HG03060 (cell line): ENCODE results near the gene PXK.
"Not testable (repeated sequence)": the region's sequence is repeated elsewhere in the genome, so short reads cannot be mapped to it uniquely, and the experiment has no call there.

Experiments used
- ATAC-seq: cut with Tn5 transposase; IDR thresholded peaks from one replicate; pipeline ENCODE4 v1.9.1; 2021; ENCODE audit warnings: low read depth, moderate number of reproducible peaks; ENCODE audit not compliant: unreplicated experiment

The PXK gene

DNA sequence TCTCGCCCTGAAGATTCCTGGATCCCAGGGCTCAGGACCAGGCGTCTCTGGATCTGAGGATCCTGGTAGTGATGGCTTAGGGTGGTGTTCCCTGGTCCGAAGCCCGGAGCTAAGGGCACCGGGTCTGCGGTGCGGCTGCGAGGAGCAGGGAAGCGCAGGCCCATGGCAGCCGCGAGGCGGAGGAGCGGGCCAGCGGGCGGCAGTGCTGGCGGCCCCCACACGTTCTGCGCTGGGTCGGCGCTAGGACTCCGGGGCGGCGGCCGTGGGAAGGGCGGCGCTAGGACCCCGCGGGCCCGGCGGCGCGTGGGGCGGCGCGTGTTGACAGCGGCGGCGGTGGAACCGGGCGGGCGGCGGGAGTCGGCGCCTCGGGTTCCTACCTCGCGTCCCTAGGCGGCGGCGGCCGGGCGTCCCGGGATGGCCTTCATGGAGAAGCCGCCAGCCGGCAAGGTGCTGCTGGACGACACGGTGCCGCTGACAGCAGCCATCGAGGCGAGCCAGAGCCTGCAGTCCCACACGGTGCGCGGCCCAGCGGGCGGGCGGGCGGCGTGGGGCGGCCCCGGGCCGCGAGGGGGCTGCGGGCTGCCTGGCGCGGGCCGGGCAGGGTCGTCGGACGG is at the start of gene PXK:
TSS of gene PXK (plus strand) at position 318 of the 614 bp plus-strand sequence. CDS start at position 415, 97 bp downstream.
- ATAC-seq: peak; percentile 40

DNA sequence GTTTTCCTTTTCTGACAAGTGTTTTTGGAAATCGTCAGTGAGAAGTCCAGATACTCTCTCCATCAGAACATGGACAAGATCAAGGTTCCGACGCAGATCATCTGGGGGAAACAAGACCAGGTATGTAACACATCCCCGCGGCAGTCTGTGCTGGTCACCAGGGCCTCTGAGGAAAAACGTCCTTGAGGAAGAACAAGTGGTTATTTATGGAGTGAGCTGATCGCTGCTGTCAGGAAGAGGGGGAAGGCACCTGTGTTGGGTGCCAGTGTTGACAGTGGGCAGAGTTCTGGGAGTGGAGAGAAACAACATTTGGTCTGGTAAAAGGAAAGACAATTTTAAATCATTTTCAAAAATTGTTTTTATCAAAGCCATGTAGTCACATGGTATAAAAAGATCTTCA is 47.4 kb upstream of the PXK start:
- ATAC-seq: no peak

DNA sequence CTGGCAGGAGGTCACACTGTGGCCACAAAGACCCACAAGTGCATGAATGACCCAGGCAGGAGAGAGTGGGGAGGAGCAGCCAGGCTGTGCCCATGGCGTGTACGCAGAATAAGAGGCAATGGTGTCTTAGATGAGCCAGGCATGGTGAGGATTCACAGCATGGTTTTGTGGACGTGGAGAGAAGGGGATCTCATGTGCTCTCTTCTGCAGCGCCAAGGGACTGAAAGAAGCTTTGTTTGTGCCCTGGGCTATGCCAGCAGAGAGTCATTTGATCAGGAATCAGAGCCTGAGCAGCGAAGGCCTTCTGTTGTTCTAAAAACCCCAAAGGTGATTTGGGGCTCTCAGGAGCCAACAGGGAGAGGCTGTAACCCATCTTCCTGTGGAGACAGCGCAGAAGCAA is 45.3 kb upstream of the PXK start:
- ATAC-seq: no peak

DNA sequence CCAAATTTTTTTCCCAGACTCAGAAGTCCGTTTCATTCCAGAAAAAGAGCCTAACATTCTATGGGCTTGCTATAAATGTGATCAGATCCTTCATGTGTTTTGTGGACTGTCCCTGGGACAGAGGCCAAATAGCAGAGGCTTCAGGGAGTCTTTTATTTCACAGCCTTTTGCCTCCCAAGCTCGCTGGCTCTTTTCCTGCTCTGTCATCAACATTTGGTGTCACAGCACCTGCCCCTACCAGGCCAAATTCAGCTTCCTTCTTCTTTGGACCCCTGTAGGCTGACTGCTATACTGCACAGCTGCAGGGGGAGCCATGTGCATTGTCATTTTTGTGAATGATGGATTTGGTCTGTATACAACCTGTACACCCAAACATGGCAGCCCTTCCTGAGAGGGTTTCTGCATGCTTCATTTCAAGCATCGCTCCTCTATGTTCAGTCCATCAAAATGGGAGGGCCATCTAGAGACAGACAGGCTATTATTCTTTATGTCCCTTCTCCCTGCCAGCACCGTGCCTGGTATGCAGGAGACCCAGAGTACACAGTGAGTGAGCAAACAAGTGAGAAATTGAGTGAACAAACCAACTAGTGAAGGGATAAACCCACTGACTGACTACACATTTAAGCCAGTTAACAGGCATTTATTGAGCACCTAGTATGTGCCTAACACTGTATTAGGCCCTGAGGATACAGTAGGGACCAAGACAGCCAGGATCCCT is 44.5 kb upstream of the PXK start:
- ATAC-seq: no peak

DNA sequence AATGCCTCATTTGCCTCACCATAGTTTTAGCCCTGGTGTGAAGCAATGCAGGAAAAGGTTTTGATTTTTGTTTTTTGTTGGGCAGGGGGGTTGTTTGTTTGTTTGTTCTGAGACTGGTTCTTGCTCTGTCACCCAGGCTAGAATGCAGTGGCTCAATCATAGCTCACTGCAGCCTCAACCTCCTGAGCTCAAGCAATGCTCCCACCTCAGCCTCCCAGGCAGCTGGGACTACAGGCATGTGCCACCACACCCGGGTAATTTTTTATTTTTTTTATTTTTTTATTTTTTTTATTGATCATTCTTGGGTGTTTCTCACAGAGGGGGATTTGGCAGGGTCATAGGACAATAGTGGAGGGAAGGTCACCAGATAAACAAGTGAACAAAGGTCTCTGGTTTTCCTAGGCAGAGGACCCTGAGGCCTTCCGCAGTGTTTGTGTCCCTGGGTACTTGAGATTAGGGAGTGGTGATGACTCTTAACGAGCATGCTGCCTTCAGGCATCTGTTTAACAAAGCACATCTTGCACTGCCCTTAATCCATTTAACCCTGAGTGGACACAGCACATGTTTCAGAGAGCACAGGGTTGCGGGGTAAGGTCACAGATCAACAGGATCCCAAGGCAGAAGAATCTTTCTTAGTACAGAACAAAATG is 43.6 kb upstream of the PXK start:
- ATAC-seq: not testable (repeated sequence)

DNA sequence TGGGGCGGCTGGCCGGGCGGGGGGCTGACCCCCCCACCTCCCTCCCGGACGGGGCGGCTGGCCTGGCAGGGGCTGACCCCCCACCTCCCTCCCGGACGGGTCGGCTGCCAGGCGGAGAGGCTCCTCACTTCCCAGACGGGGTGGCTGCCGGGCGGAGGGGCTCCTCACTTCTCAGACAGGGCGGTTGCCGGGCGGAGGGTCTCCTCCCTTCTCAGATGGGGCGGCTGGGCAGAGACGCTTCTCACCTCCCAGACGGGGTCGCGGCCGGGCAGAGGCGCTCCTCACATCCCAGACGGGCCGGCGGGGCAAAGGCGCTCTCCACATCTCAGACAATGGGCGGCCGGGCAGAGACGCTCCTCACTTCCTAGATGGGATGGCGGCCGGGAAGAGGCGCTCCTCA is 42.2 kb upstream of the PXK start:
- ATAC-seq: not testable (repeated sequence)

DNA sequence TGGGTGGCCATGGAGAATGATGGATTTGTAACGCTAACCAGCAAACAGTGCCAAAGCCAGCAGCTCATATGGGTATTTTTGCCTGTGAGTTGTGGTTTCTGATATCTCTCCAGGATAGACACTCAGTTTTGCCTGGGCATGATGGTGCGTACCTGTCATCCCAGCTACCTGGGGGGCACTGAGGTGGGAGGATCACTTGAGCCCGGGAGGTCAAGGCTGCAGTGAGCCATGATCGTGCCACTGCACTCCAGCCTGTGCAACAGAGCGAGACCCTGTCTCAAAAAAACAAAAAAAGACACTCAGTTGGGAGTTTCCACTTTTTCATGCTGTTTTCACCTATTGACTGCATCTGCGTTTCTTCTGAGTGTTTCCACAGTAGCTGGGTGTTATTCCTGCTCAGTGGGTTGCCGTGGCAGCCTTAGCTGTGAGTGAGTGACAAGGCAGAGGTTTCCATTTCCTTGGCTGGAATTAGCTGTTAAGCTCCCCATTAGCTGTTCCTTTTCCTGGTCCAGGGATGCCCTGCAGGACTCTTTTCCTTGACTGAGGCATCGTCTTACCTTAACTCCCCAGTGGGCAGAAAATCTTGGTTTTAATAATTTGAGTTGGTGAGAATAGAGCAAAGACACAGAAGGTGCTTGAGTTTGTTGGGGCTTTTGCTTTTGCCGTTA is 40.9 kb upstream of the PXK start:
- no peak for ATAC-seq

DNA sequence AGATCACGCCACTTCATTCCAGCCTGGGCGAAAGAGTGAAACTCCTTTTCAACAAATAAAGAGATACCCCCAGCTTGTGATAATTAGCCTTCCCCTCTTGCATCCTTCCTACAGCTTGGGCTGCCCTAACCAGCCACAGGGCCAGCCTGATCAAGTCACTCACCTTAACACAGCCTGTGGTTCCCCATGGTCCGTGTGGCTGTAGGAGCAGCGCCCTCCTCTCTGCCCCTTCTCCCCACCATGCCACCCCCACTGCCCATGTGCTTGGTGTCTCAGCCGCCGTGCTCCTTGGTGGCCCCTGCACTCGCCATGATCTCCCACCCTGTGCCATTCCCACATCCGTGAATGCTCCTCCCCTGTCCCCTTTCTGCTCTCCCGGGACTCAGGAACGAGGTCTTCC is 39.8 kb upstream of the PXK start:
- ATAC-seq: no peak

DNA sequence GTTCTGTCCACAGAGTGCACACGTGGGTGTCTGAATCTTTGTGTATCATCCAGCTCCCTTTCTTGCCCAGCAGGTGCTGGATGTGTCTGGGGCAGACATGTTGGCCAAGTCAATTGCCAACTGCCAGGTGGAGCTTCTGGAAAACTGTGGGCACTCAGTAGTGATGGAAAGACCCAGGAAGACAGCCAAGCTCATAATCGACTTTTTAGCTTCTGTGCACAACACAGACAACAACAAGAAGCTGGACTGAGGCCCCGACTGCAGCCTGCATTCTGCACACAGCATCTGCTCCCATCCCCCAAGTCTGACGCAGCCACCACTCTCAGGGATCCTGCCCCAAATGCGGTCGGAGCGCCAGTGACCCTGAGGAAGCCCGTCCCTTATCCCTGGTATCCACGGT is 39.2 kb upstream of the PXK start:
- ATAC-seq: no peak

DNA sequence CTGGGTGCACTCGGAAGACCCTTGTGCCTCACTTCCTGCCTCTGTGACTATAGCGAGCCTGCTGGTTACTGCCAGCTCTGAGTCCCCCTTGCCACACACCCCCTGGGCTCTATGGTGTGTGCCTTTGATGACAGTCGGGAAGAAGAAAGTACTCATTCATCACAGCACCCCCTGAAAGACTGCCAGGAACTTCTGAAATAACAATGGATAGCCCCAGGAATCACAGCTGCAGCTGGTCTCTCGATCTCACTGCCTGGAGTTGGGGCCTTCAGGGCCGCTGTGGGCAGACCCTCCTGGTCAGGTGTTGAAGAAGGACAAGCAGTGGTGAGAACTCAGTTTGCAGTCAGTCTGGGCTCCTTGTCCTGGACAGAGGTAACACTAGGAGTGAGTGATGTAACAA is 36.4 kb upstream of the PXK start:
- ATAC-seq: no peak

DNA sequence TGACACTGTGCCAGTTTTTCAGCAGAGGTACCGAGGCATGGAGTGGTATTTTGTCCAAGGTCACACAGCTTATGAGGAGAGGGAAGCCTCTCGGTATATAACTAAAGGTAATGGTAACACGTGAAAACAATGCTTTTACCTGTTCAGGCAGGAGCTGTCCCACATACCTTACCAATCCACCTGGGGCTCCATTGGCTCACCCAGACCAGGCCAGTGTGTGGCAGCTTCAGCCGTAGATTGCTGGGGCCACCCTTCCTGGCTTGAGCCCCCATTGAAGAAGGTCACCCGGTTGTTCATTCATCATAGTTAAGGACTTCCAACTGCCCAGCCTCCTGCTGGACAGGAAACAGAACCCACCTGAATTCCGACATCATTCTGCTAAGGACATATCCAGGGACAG is 35.8 kb upstream of the PXK start:
- no peak for ATAC-seq

DNA sequence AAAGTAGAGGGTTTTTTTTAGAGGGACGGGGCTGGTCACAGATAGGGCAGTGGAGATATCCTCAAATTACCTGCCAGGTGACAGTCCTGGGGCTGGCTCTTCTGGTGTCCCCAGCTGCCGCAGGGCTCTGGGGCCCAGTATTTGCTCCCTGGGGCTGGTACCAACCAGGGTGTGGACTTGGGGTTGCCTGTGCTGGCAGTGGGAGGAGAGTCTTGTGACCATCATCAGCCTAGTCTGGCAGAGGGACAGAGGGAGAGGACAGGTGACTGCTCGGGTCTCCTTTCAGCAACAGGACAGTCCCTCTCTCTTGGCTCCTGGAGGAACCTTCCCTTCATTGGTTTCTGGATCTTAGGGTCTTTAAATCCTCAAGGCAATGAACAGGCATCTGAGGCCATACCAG is 34.5 kb upstream of the PXK start:
- ATAC-seq: no peak

DNA sequence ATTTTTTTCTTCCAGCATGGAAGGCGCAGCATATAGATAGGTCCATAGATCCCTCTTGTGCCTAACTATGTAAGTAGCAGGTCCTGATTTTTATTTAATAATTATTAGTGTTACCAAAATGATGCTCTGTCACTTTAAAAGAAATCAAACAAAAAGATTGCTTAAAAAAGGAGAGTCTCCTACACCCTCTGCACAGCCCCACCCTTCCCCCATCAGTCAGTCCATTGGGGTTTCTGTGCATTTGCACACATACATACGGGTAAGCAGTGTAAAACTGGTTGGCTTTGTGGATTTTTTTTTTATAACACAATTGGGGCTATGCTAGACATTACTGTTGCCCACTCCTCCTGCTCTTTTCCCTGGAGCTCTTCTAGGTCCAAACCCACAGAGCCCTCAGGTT is 33.6 kb upstream of the PXK start:
- ATAC-seq: no peak

DNA sequence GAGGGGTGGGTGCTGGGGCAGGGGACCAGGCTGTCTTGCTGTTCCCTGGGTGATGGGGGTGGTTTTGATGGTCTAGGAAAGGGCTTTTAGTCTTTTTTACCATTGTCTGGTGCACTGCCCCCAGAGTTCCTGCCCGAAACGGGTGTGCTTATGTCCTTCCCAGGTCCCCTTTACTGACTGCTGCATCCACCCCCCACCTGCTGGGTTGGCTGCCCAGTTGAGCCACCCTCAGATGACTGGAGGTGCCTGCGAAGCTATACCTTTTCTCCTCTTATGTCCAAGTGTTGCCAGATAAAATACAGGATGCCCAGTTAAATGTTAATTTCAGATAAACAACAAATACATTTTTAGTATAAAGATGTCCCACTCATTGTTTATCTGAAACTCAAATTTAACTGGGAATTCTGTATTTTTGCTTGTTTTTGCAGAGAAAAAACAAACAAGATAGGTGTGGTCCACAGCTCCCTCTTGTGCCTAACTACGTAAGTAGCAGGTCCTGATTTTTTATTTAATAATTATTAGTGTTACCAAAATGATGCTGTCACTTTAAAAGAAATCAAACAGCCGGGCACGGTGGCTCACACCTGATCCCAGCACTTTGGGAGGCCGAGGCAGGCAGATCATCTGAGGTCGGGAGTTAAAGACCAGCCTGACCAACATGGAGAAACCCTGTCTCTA is 32.7 kb upstream of the PXK start:
- no peak for ATAC-seq

DNA sequence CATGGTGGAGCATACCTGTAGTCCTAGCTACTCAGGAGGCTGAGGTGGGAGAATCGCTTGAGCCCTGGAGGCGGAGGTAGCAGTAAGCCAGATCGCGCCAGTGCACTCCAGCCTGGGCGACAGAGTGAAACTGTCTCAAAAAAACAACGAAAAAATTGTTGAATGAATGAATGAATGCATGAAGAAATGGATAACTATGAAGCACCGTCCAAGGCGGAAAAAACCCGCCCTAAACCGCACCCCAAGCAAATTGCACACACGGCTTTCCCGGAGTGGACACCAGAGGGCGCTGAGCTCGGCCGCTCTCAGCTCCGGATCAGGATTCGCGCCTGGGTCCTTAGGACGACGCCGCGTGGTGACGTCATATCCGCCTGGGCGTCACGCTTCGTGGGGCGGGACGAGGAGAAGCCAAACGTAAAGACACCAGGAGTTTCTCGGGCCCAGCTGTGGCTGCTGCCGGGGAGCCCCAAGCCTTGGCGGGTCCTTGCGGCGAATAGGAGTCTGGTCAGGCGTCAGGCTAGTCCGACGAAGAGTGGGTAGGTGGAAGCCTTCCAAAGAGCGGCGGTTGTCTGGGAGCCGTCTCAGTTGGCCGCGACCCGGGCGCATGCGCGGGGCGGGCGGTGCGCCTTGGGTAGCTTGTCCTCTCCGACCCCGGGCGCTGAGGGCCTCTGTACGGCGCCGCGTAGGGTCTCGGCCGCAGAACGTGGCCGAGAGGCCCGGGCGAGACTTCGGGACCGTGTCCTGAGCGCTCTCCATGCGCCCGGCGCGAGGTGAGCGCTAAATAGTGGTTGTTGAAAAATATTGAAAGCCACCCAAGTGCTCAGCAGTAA is 26.6 kb upstream of the PXK start, which contains the start of the genes HTD2 and RPP14:
TSS of gene HTD2 (plus strand) at position 639 of the 830 bp plus-strand sequence. CDS start 11,094 bp downstream, outside the sequence.
TSS of gene RPP14 (plus strand) at position 364 of the 830 bp plus-strand sequence. CDS start 4,085 bp downstream, outside the sequence.
- peak; percentile 65 for ATAC-seq

DNA sequence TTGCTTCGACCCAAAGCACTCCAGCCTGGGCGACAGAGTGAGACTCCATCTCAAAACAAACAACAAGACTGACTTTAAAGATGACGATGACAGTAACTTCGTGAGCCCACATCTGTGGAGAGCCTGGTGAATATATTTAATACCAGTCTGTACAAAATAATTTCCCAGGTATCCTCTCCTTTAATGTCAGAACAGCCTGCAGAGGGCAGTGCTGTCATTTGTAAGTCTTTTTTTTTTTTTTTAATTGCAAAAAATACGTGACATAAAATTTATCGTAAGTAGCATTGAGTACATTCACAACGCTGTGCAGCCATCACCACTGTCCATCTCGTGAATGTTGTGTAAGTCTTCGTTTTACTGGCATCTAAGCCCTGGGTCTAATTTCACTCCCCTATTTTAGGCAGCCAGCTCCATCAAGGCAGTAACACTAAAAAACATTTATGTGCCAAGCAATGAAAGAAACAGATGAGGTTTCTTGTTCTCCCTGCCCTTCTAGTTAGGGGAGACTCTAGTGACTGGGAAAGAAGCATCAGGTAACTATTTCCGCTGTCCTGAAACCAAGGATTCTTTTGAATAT is 25.0 kb upstream of the PXK start:
- ATAC-seq: no peak

DNA sequence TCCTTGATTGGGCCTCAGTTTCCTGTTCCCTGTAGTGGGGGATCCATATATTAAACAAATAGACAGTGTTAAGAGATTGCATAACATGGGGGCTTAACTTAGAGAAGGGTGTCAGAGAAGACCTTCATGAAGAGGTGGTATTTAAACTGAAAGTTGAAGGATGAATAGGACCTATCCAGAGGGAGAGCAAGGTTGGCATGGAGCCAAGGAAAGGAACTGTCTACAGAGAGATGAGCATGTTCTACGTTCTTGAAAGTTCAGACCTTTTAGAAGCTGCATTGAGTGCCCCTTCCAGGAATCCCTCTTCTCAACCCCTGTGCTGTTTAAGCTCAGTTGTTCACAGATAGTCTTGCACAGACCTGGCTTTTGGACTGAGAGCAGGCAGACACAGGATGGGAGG is 24.0 kb upstream of the PXK start:
- no peak for ATAC-seq

DNA sequence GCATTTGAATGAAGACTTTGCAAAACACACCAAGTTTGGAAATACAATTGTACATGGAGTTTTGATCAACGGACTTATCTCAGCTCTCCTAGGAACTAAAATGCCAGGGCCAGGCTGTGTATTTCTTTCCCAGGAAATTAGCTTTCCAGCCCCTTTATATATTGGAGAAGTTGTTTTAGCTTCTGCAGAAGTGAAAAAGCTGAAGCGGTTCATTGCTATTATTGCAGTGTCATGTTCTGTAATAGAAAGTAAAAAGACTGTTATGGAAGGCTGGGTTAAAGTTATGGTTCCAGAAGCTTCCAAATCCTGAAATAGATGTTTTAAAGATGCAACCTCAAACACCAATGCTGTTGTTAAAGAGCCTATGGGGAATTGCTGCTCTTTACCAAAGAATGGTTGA is 14.9 kb upstream of the PXK start:
- no peak for ATAC-seq

DNA sequence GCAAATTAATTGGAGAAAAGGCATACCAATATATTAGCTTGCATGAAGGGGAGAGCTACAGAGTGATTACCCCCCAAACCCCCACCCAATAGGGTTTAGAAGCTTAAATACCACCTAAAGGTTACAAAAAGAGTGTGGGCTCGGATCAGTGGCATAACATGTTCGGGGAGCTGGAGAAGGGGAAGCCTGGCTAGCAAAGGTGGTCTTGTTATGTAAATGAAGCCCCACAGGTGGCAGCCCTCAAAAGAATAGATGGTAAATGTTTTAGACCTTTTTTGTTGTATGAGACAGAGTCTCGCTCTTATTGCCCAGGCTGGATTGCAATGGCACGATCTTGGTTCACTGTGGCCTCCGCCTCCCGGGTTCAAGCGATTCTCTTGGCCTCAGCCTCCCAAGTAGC is 10.9 kb upstream of the PXK start:
- no peak for ATAC-seq
